Keratinocyte (primary cell): ENCODE data around the gene ELMO3. TPM values are rescaled to one million over a fixed set of nuclear protein-coding genes. Genes with fewer than 3 reads are reported as not detected.

Experiments
- DNase-seq: peaks from one replicate; pipeline ENCODE4 v3.0.0-alpha.2; 2011; ENCODE audit warnings: low read depth, missing footprints, low spot score
- FAIRE-seq: peaks from 2 replicates; lab custom pipeline; 2011; peaks lifted over from hg19 to GRCh38; lab: Jason Lieb, UNC
- H2AFZ ChIP-seq: 2 replicates; pipeline ENCODE4 v1.6.0; 2012; ENCODE audit warnings: low read length, control low read depth, inconsistent platforms; ENCODE audit not compliant: control insufficient read depth
- H3K27ac ChIP-seq: 2 replicates; pipeline ENCODE4 v1.5.1; 2011; ENCODE audit warnings: low read length; ENCODE audit not compliant: control insufficient read depth, insufficient read depth
- H3K27me3 ChIP-seq: 3 replicates; pipeline ENCODE4 v1.6.0; 2011; ENCODE audit warnings: low read length; ENCODE audit not compliant: control insufficient read depth, insufficient read depth; ENCODE audit errors: extremely low read depth
- H3K36me3 ChIP-seq, 2 experiments: 2 replicates in 1 of 2; 3 replicates in 1 of 2; pipeline ENCODE4 v1.5.1; 2011; ENCODE audit warnings: low read length in 2 of 2, mild to moderate bottlenecking in 1 of 2; ENCODE audit not compliant: control insufficient read depth in 2 of 2, insufficient read depth in 2 of 2; ENCODE audit errors: extremely low read depth in 1 of 2
- H3K4me1 ChIP-seq: 3 replicates; pipeline ENCODE4 v1.5.1; 2011; ENCODE audit warnings: low read length; ENCODE audit not compliant: control insufficient read depth, insufficient read depth; ENCODE audit errors: extremely low read depth
- H3K4me2 ChIP-seq: 3 replicates; pipeline ENCODE4 v1.6.0; 2011; ENCODE audit warnings: low read depth, low read length; ENCODE audit not compliant: control insufficient read depth, insufficient read depth; ENCODE audit errors: extremely low read depth
- H3K4me3 ChIP-seq, 3 experiments: fragments of 200-600 bp in 1 of 3; sonication (generic) in 1 of 3; 2 replicates in 2 of 3; 3 replicates in 1 of 3; pipeline ENCODE4 v1.5.1; 2011 to 2016; ENCODE audit warnings: low read length in 3 of 3, mild to moderate bottlenecking in 3 of 3, control low read depth in 2 of 3, inconsistent platforms in 1 of 3, low read depth in 1 of 3, mixed read lengths in 1 of 3, mixed run types in 1 of 3, moderate library complexity in 1 of 3; ENCODE audit not compliant: control insufficient read depth in 2 of 3, insufficient read depth in 2 of 3; ENCODE audit errors: extremely low read depth in 1 of 3
- H3K79me2 ChIP-seq: 2 replicates; pipeline ENCODE4 v1.6.0; 2012; ENCODE audit warnings: low read length; ENCODE audit not compliant: control insufficient read depth, insufficient read depth
- H3K9ac ChIP-seq: 3 replicates; pipeline ENCODE4 v1.6.0; 2011; ENCODE audit warnings: low read length; ENCODE audit not compliant: control insufficient read depth, insufficient read depth; ENCODE audit errors: extremely low read depth
- H3K9me1 ChIP-seq: 3 replicates; pipeline ENCODE4 v1.6.0; 2011; ENCODE audit warnings: low read length; ENCODE audit not compliant: control insufficient read depth, insufficient read depth; ENCODE audit errors: extremely low read depth
- H3K9me3 ChIP-seq: 2 replicates; pipeline ENCODE4 v1.5.1; 2012; ENCODE audit warnings: low read depth, low read length; ENCODE audit not compliant: control insufficient read depth
- H4K20me1 ChIP-seq: 3 replicates; pipeline ENCODE4 v1.6.0; 2011; ENCODE audit warnings: low read length; ENCODE audit not compliant: control insufficient read depth, insufficient read depth; ENCODE audit errors: extremely low read depth
- CTCF ChIP-seq, 3 experiments: IDR thresholded peaks in 1 of 3; conservative IDR thresholded peaks in 1 of 3; optimal IDR thresholded peaks in 1 of 3; 2 replicates in 2 of 3; 3 replicates in 1 of 3; pipeline versions ENCODE3 to v1.5.1; 2011; ENCODE audit warnings: low read length in 3 of 3, mild to moderate bottlenecking in 3 of 3, moderate library complexity in 2 of 3, control low read depth in 1 of 3, inconsistent platforms in 1 of 3; ENCODE audit not compliant: insufficient read depth in 2 of 3; ENCODE audit errors: extremely low read depth in 1 of 3
- EZH2 ChIP-seq: IDR thresholded peaks from one replicate; pipeline ENCODE4 v1.6.1; 2012; ENCODE audit warnings: inconsistent platforms, mild to moderate bottlenecking, low read length, moderate library complexity
- dilution Hi-C: fragments of 300-500 bp; cut with MboI; formaldehyde crosslinking; loops from one replicate; pipeline ENCODE4 v1.7.0; 2020; ENCODE audit warnings: low sequenced_read_pairs; ENCODE audit not compliant: extremely low pct_ligation_motif_present
- polyA plus RNA-seq, 5 experiments: library from polyadenylated mRNA; depleted of rRNA in 3 of 5; stranded (reverse) in 3 of 5; stranded (forward) in 1 of 5; unstranded in 1 of 5; fragments of >200 nt; gene quantifications; 1 replicate in 1 of 5; 2 replicates in 3 of 5; 3 replicates in 1 of 5; pipeline versions ENCODE4 v1.2.1 to v1.2.3, GENCODE V29; 2011 to 2012; ENCODE audit warnings: missing spikeins in 2 of 5, low read depth in 1 of 5, low replicate concordance in 1 of 5

ELMO3 gene
- polyA plus RNA-seq, 1 donor (not counting 4 experiments of a cell fraction or from before 2014, with no cell fraction given): 21.0 TPM

DNA sequence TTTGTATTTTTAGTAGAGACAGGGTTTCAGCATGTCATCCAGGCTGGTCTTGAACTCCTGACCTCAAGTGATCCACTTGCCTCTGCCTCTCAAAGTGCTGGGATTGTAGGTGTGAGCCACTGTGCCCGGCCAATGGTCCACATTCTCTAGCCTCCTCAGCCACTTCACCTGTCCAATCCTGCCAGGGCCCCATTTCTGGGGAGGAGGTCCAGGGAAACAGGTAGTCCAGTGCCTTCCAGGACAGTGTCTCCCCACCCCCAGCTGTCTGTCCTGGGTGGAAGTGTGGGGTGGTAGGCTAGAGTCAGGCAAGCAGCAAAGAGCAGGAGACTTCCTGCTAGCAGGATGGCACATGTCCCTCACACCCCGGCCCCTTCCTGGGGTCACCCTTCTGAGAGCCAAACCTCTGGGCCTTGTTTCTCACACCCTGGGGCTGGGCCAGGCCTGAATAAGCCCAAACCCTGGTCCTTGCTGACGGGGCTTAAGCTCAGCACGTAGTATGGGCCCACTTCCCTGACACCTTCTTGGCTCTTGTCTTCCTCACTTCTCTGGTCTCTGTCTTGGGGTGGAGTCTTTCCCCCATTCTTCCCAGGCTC lies 43.3 kb downstream of the ELMO3 start:
- FAIRE-seq (no peak), DNase-seq (no peak)
- Histone ChIP-seq H3K4me3 (no peak overlapping the region), H3K9me3 (no peaks in the 10 kb centered on the region), H3K4me1 (peaks cover 59% of the 10 kb centered on the region), H2AFZ (no peak overlapping the region), H4K20me1 (no peaks in the 10 kb centered on the region), H3K79me2 (peaks cover 22% of the 10 kb centered on the region), H3K27ac (peak overlapping the region; percentile 91), H3K4me2 (peak overlapping the region; percentile 79), H3K9ac (no peak overlapping the region), H3K27me3 (no peaks in the 10 kb centered on the region), H3K36me3 (peaks cover 11 to 18% of the 10 kb centered on the region in 2 experiments), H3K9me1 (peaks cover 2% of the 10 kb centered on the region)
- dilution Hi-C loops: no loop called here
- TF ChIP-seq EZH2 (no peak), CTCF (optimal IDR thresholded peaks at IDR 0.05 in 1 of 3, IDR thresholded peaks at IDR 0.05 in 1 of 3, conservative IDR thresholded peaks at IDR 0.05 in 1 of 3; ENCODE audit: extremely low read depth in 1 of 3, insufficient read depth in 2 of 3, low read length in 3 of 3) (no peak)

DNA sequence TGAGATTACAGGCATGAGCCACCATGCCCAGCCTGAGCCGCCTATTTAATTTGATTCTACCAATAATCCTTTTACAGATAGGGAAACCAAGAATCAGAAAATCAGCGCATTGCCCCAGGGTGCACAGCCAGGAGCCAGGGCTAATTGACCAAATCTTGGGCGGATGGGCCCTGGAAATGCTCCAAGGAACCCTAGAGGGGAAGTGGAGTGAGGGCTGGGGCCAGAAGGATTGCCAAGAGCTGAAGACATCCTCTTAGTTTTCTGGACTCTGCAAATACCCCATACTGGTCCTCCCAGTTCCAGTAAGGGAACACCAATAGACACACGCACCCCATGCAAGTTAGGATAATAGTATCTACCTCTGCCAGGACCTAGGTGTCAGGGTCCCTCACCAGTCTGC lies 44.5 kb downstream of the ELMO3 start:
- no peaks in the 10 kb centered on the region for H3K9me3 ChIP-seq
- H3K79me2 ChIP-seq: peaks cover 22% of the 10 kb centered on the region
- dilution Hi-C loops: no loop called here
- no peaks in the 10 kb centered on the region for H3K27me3 ChIP-seq
- TF ChIP-seq CTCF (optimal IDR thresholded peaks at IDR 0.05 in 1 of 3, IDR thresholded peaks at IDR 0.05 in 1 of 3, conservative IDR thresholded peaks at IDR 0.05 in 1 of 3; ENCODE audit: extremely low read depth in 1 of 3, insufficient read depth in 2 of 3, low read length in 3 of 3): no peak
- TF ChIP-seq EZH2: no peak
- peaks cover 3 to 14% of the 10 kb centered on the region in 2 experiments for H3K36me3 ChIP-seq
- H3K27ac ChIP-seq: peak overlapping the region; percentile 45
- H3K4me3 ChIP-seq: no peak overlapping the region
- peaks cover 68% of the 10 kb centered on the region for H3K4me1 ChIP-seq
- no peak overlapping the region for H3K9ac ChIP-seq
- H4K20me1 ChIP-seq: no peaks in the 10 kb centered on the region
- peak overlapping the region; percentile 85 for H3K4me2 ChIP-seq
- peaks cover 2% of the 10 kb centered on the region for H3K9me1 ChIP-seq
- DNase-seq (no peak), FAIRE-seq (no peak)
- no peak overlapping the region for H2AFZ ChIP-seq
